ENCODE measurements around the gene DNAJB5. TPM values are rescaled to one million over a fixed set of nuclear protein-coding genes. Genes with fewer than 3 reads are reported as not detected.

The DNAJB5 gene
- polyA plus RNA-seq, 1 of the 3 experiments (the other 2 are of a cell fraction): 3.3 TPM

GRCh38 chr9:35033101-35033500 lies 43.6 kb downstream of the DNAJB5 start:
- Histone ChIP-seq H2AFZ (ENCODE audit: low read depth) (no peak overlapping the region), H3K79me2 (ENCODE audit: insufficient read depth) (no peaks in the 10 kb centered on the region), H3K27ac (ENCODE audit: low read depth in 2 of 2, low read length in 1 of 2) (no peak overlapping the region), H3K9ac (no peak overlapping the region), H4K20me1 (ENCODE audit: insufficient read depth) (no peaks in the 10 kb centered on the region), H3K4me2 (no peak overlapping the region), H3K9me2 (no peaks in the 10 kb centered on the region), H3K27me3 (ENCODE audit: insufficient read depth) (no peaks in the 10 kb centered on the region), H3F3A (replicated peaks; ENCODE audit: insufficient read depth) (no peaks in the 10 kb centered on the region), H3K4me3 (ENCODE audit: low read depth in 2 of 2, low read length in 1 of 2) (no peak overlapping the region), H3K4me1 (ENCODE audit: control insufficient read depth in 1 of 2, insufficient read depth in 2 of 2, low read depth in 1 of 2, low read length in 1 of 2) (no peaks in the 10 kb centered on the region), H3K9me3 (no peaks in the 10 kb centered on the region), H3K36me3 (replicated peaks in 1 of 2; ENCODE audit: control insufficient read depth in 1 of 2, insufficient read depth in 2 of 2, low read length in 1 of 2) (peaks cover 0 to 17% of the 10 kb centered on the region in 2 experiments)
- ChIA-PET POLR2A (interaction anchor here (1.1 kb wide), 1 partner anchor 18 kb away, joined by 3 read pairs; no protein-coding TSS in a partner anchor), CTCF (interaction anchor here (1.9 to 2.0 kb wide), 2 partner anchors 19 to 133 kb away, joined by 6 to 9 read pairs; no protein-coding TSS in a partner anchor)
- TF ChIP-seq TCF12 (IDR thresholded peaks at IDR 0.05): no peak
- TF ChIP-seq IRF3 (IDR thresholded peaks at IDR 0.05; ENCODE audit: low read depth, low read length): no peak
- DNase-seq: no peak
- 90% methylated on average over 2 of the region's 2 CpGs for WGBS (ENCODE audit: low lambda C conversion rate)

GRCh38 chr9:35035851-35036701 lies 46.5 kb downstream of the DNAJB5 start:
- Histone ChIP-seq H3K9ac (no peak overlapping the region), H3K27me3 (ENCODE audit: insufficient read depth) (no peaks in the 10 kb centered on the region), H3K4me1 (ENCODE audit: control insufficient read depth in 1 of 2, insufficient read depth in 2 of 2, low read depth in 1 of 2, low read length in 1 of 2) (no peaks in the 10 kb centered on the region), H3K79me2 (ENCODE audit: insufficient read depth) (no peaks in the 10 kb centered on the region), H3K4me3 (ENCODE audit: low read depth in 2 of 2, low read length in 1 of 2) (no peak overlapping the region), H3K36me3 (replicated peaks in 1 of 2; ENCODE audit: control insufficient read depth in 1 of 2, insufficient read depth in 2 of 2, low read length in 1 of 2) (peaks cover 0 to under 1% of the 10 kb centered on the region in 2 experiments), H3K27ac (ENCODE audit: low read depth in 2 of 2, low read length in 1 of 2) (no peak overlapping the region), H3K9me3 (no peaks in the 10 kb centered on the region), H3F3A (replicated peaks; ENCODE audit: insufficient read depth) (no peaks in the 10 kb centered on the region), H4K20me1 (ENCODE audit: insufficient read depth) (no peaks in the 10 kb centered on the region), H3K9me2 (no peaks in the 10 kb centered on the region), H3K4me2 (no peak overlapping the region), H2AFZ (ENCODE audit: low read depth) (no peak overlapping the region)
- TF ChIP-seq PBX3 (IDR thresholded peaks at IDR 0.05) (no peak), MXI1 (IDR thresholded peaks at IDR 0.05; ENCODE audit: low read depth, low read length) (no peak), EP300 (IDR thresholded peaks at IDR 0.05; ENCODE audit: borderline replicate concordance in 1 of 2, low read depth in 1 of 2, low read length in 1 of 2) (no peak), MEF2A (IDR thresholded peaks at IDR 0.05; ENCODE audit: borderline replicate concordance, low read depth) (no peak), TEAD4 (IDR thresholded peaks at IDR 0.05; ENCODE audit: borderline replicate concordance, insufficient read depth) (no peak), EZH2phosphoT487 (IDR thresholded peaks at IDR 0.05; ENCODE audit: borderline replicate concordance, low read depth) (no peak), GATA2 (CRISPR knock-in tag; IDR thresholded peaks at IDR 0.05) (no peak), CTCF (IDR thresholded peaks at IDR 0.05) (no peak), USF1 (IDR thresholded peaks at IDR 0.05; ENCODE audit: borderline replicate concordance, low read depth) (no peak), CHD2 (IDR thresholded peaks at IDR 0.05; ENCODE audit: low read length, partially characterized antibody) (no peak)
- POLR2A ChIA-PET: no interaction called here
- no peak for DNase-seq
- WGBS (ENCODE audit: low lambda C conversion rate): 94% methylated on average over 39 of the region's 48 CpGs
- CTCF ChIA-PET: interaction anchor here (1.3 kb wide), 1 partner anchor 39 kb away, joined by 3 read pairs; no protein-coding TSS in a partner anchor
